SK-N-SH (cell line): ENCODE results near the gene ABCE1. TPM values are rescaled to one million over a fixed set of nuclear protein-coding genes. Genes with fewer than 3 reads are reported as not detected.

Source experiments
- CTCF ChIA-PET: fragments of 300-600, 350-600 bp; formaldehyde crosslinking; extraction: SDS; loops from one replicate; lab custom pipeline; 2021; lab: Yijun Ruan, JAX
- POLR2A ChIA-PET: fragments of 350-600 bp; sonication (Branson Sonifier 250); formaldehyde crosslinking; extraction: SDS; loops from one replicate; lab custom pipeline; 2020; ENCODE audit warnings: antibody characterized with exemption, inconsistent platforms; lab: Yijun Ruan, JAX
- DNase-seq: peaks from one replicate; pipeline ENCODE4 v3.0.0; 2012
- H2AFZ ChIP-seq: fragments of 200-600 bp; sonication (generic); 2 replicates; pipeline ENCODE4 v1.8.1; 2016; ENCODE audit warnings: antibody characterized with exemption, mild to moderate bottlenecking, low read depth
- H3F3A ChIP-seq: fragments of 200-600 bp; sonication (generic); replicated peaks from 2 replicates; pipeline ENCODE3; 2016; ENCODE audit warnings: antibody characterized with exemption, mild to moderate bottlenecking; ENCODE audit not compliant: insufficient read depth
- H3K27ac ChIP-seq, 2 experiments: fragments of 200-500 bp in 1 of 2; fragments of 200-600 bp in 1 of 2; sonication (Bioruptor generic) in 1 of 2; sonication (generic), shearing (Covaris generic) in 1 of 2; 2 replicates each; pipeline versions ENCODE4 v1.5.1 to v1.6.1; 2014 to 2016; ENCODE audit warnings: low read depth in 2 of 2, inconsistent platforms in 1 of 2, low read length in 1 of 2, mild to moderate bottlenecking in 1 of 2, mixed read lengths in 1 of 2
- H3K27me3 ChIP-seq: fragments of 200-600 bp; sonication (generic), shearing (Covaris generic); 2 replicates; pipeline ENCODE4 v1.6.1; 2016; ENCODE audit warnings: mixed run types; ENCODE audit not compliant: insufficient read depth
- H3K36me3 ChIP-seq, 2 experiments: fragments of 200-500 bp in 1 of 2; fragments of 200-600 bp in 1 of 2; sonication (Bioruptor generic) in 1 of 2; sonication (generic) in 1 of 2; replicated peaks in 1 of 2; 2 replicates each; pipeline versions ENCODE3 to v1.5.1; 2014 to 2016; ENCODE audit warnings: low read length in 1 of 2, mild to moderate bottlenecking in 1 of 2; ENCODE audit not compliant: insufficient read depth in 2 of 2, control insufficient read depth in 1 of 2
- H3K4me1 ChIP-seq, 2 experiments: fragments of 200-500 bp in 1 of 2; fragments of 200-600 bp in 1 of 2; sonication (Bioruptor generic) in 1 of 2; sonication (generic), shearing (Covaris generic) in 1 of 2; 2 replicates each; pipeline versions ENCODE4 v1.5.1 to v1.6.1; 2014 to 2016; ENCODE audit warnings: low read depth in 1 of 2, low read length in 1 of 2, mixed run types in 1 of 2; ENCODE audit not compliant: insufficient read depth in 2 of 2, control insufficient read depth in 1 of 2
- H3K4me2 ChIP-seq: fragments of 200-600 bp; sonication (generic), shearing (Covaris generic); 2 replicates; pipeline ENCODE4 v1.6.1; 2017; ENCODE audit warnings: mixed run types
- H3K4me3 ChIP-seq, 2 experiments: fragments of 200-500 bp in 1 of 2; fragments of 200-600 bp in 1 of 2; sonication (Bioruptor generic) in 1 of 2; sonication (generic), shearing (Covaris generic) in 1 of 2; 2 replicates each; pipeline versions ENCODE4 v1.5.1 to v1.8.1; 2014 to 2016; ENCODE audit warnings: low read depth in 2 of 2, inconsistent platforms in 1 of 2, low read length in 1 of 2, mild to moderate bottlenecking in 1 of 2, mixed read lengths in 1 of 2, moderate library complexity in 1 of 2
- H3K79me2 ChIP-seq: fragments of 200-600 bp; sonication (generic); 2 replicates; pipeline ENCODE4 v1.8.1; 2017; ENCODE audit warnings: mild to moderate bottlenecking; ENCODE audit not compliant: insufficient read depth
- H3K9ac ChIP-seq: fragments of 200-600 bp; sonication (generic); 2 replicates; pipeline ENCODE4 v1.6.1; 2017; ENCODE audit warnings: mixed run types
- H3K9me2 ChIP-seq: fragments of 200-600 bp; sonication (generic); 2 replicates; pipeline ENCODE4 v1.6.1; 2017; ENCODE audit warnings: mixed run types
- H3K9me3 ChIP-seq: fragments of 200-600 bp; sonication (generic); 2 replicates; pipeline ENCODE4 v1.6.1; 2017; ENCODE audit warnings: mixed run types, mild to moderate bottlenecking, moderate library complexity
- H4K20me1 ChIP-seq: fragments of 200-600 bp; sonication (generic); 2 replicates; pipeline ENCODE4 v1.6.1; 2017; ENCODE audit warnings: mild to moderate bottlenecking, mixed run types; ENCODE audit not compliant: insufficient read depth
- ELF1 ChIP-seq: IDR thresholded peaks from 2 replicates; pipeline ENCODE4 v1.4.0; 2012
- EP300 ChIP-seq, 2 experiments: IDR thresholded peaks; 2 replicates each; pipeline versions ENCODE4 v1.4.0 to v1.6.1; 2012; ENCODE audit warnings: borderline replicate concordance in 1 of 2, low read depth in 1 of 2, low read length in 1 of 2
- FOSL2 ChIP-seq: IDR thresholded peaks from 2 replicates; pipeline ENCODE4 v1.4.0; 2012; ENCODE audit warnings: low read depth, mild to moderate bottlenecking, moderate library complexity, borderline replicate concordance
- GABPA ChIP-seq: IDR thresholded peaks from 2 replicates; pipeline ENCODE4 v1.4.0; 2012; ENCODE audit warnings: low read depth, mild to moderate bottlenecking
- MXI1 ChIP-seq: IDR thresholded peaks from 2 replicates; pipeline ENCODE4 v1.6.1; 2012; ENCODE audit warnings: mild to moderate bottlenecking, low read depth, low read length, improper control_type of control experiment
- NRF1 ChIP-seq: IDR thresholded peaks from 2 replicates; pipeline ENCODE4 v1.6.1; 2012; ENCODE audit warnings: low read depth, mild to moderate bottlenecking, low read length
- RCOR1 ChIP-seq: fragments of 150-350 bp; IDR thresholded peaks from 2 replicates; pipeline ENCODE4 v1.6.1; 2017; ENCODE audit warnings: antibody characterized with exemption, low read length
- SIN3A ChIP-seq: IDR thresholded peaks from 2 replicates; pipeline ENCODE4 v1.6.1; 2012; ENCODE audit warnings: low read depth, mild to moderate bottlenecking, low read length, moderate library complexity, borderline replicate concordance
- TCF12 ChIP-seq: IDR thresholded peaks from 2 replicates; pipeline ENCODE4 v1.4.0; 2012
- TEAD4 ChIP-seq: IDR thresholded peaks from 2 replicates; pipeline ENCODE4 v1.4.0; 2012; ENCODE audit warnings: mild to moderate bottlenecking, borderline replicate concordance; ENCODE audit not compliant: insufficient read depth
- WGBS: methylation state at CpG from one replicate; pipeline ENCODE4 v1.1.6; 2017; ENCODE audit warnings: low lambda C conversion rate; 5-methylcytosine and 5-hydroxymethylcytosine counted together
- polyA plus RNA-seq, 3 experiments: library from polyadenylated mRNA; depleted of rRNA; stranded (reverse); fragments of >200 nt; gene quantifications; 2 replicates each; pipeline ENCODE4 v1.2.3, GENCODE V29; 2012
- TF ChIP-seq, protein P1 (sequence below): fragments of 150-350 bp; IDR thresholded peaks from 2 replicates; pipeline ENCODE4 v1.6.1; 2016; ENCODE audit warnings: mild to moderate bottlenecking, low read depth, low read length
- TF ChIP-seq, protein P2 (sequence below): fragments of 200-600 bp; sonication (generic); IDR thresholded peaks from 2 replicates; pipeline ENCODE4 v1.6.1; 2017; ENCODE audit warnings: antibody characterized with exemption, mild to moderate bottlenecking, moderate library complexity
- TF ChIP-seq, protein P3 (sequence below): IDR thresholded peaks from 2 replicates; pipeline ENCODE4 v1.4.0; 2012; ENCODE audit warnings: low read depth, borderline replicate concordance
- TF ChIP-seq, protein P4 (sequence below): IDR thresholded peaks from 2 replicates; pipeline ENCODE4; 2012

Gene ABCE1
- polyA plus RNA-seq, 1 of the 3 experiments (the other 2 are of a cell fraction): 48.3 TPM

DNA sequence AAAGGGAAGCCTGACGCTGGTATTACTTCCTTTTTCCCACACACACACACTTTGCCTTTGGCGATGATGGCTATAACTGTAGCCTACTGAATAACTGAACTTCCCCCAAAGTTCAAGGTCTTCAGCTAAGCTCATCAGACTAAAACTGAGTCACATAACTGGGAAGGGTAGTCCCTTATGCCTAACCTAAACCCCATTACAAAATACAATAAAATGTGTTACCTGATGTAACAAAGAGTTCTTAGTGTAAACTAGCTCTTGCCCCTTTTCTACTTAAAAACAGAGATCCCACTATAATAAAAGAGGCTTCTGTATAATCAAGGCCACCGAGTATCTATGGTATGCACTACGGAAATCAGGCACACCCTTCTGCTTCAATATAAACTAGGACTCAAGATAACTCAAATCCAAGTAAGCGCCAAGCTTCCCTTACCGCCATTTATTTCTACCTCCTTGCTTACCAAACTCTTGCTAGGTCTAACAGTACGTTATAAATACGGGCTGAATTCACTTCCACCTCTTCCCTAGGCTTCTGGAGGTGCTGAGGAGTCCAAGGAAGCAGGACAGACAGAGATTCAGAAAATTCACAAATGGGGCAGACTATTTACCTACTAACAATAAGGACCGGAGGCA, 79.9 kb downstream of the ABCE1 start:
- Histone ChIP-seq H2AFZ (no peak overlapping the region), H3K9ac (peak overlapping the region; percentile 87; the same call in 1 of the 2 replicates), H3K27me3 (no peaks in the 10 kb centered on the region), H3F3A (peaks cover 4% of the 10 kb centered on the region), H3K9me3 (no peaks in the 10 kb centered on the region), H3K9me2 (no peaks in the 10 kb centered on the region), H3K79me2 (peaks cover 66% of the 10 kb centered on the region), H3K4me2 (peak overlapping the region; percentile 89), H4K20me1 (peaks cover 26% of the 10 kb centered on the region), H3K4me3 (peak overlapping the region; percentile 62 to 74), H3K4me1 (peaks cover 0 to 17% of the 10 kb centered on the region in 2 experiments; a peak in 2 of 4 replicates), H3K27ac (peak overlapping the region; percentile 55 to 56), H3K36me3 (peaks cover 5 to 13% of the 10 kb centered on the region in 2 experiments)
- POLR2A ChIA-PET: no interaction called here
- TF ChIP-seq, protein P1, sequence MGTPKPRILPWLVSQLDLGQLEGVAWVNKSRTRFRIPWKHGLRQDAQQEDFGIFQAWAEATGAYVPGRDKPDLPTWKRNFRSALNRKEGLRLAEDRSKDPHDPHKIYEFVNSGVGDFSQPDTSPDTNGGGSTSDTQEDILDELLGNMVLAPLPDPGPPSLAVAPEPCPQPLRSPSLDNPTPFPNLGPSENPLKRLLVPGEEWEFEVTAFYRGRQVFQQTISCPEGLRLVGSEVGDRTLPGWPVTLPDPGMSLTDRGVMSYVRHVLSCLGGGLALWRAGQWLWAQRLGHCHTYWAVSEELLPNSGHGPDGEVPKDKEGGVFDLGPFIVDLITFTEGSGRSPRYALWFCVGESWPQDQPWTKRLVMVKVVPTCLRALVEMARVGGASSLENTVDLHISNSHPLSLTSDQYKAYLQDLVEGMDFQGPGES: no peak
- TF ChIP-seq FOSL2: no peak
- TF ChIP-seq ELF1: no peak
- TF ChIP-seq, protein P2, sequence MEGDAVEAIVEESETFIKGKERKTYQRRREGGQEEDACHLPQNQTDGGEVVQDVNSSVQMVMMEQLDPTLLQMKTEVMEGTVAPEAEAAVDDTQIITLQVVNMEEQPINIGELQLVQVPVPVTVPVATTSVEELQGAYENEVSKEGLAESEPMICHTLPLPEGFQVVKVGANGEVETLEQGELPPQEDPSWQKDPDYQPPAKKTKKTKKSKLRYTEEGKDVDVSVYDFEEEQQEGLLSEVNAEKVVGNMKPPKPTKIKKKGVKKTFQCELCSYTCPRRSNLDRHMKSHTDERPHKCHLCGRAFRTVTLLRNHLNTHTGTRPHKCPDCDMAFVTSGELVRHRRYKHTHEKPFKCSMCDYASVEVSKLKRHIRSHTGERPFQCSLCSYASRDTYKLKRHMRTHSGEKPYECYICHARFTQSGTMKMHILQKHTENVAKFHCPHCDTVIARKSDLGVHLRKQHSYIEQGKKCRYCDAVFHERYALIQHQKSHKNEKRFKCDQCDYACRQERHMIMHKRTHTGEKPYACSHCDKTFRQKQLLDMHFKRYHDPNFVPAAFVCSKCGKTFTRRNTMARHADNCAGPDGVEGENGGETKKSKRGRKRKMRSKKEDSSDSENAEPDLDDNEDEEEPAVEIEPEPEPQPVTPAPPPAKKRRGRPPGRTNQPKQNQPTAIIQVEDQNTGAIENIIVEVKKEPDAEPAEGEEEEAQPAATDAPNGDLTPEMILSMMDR: no peak
- no peak for TF ChIP-seq RCOR1
- TF ChIP-seq EP300 (IDR thresholded peaks at IDR 0.05; ENCODE audit: borderline replicate concordance in 1 of 2, low read depth in 1 of 2, low read length in 1 of 2): no peak
- TF ChIP-seq SIN3A: no peak
- TF ChIP-seq TCF12: no peak
- no peak for TF ChIP-seq TEAD4
- TF ChIP-seq NRF1: no peak
- CTCF ChIA-PET: interaction anchor here (0.9 to 1.5 kb wide), 3 partner anchors 8 to 432 kb away, joined by 3 to 10 read pairs (median 5); no protein-coding TSS in a partner anchor
- 25% methylated on average over 9 of the region's 9 CpGs for WGBS
- DNase-seq: no peak

DNA sequence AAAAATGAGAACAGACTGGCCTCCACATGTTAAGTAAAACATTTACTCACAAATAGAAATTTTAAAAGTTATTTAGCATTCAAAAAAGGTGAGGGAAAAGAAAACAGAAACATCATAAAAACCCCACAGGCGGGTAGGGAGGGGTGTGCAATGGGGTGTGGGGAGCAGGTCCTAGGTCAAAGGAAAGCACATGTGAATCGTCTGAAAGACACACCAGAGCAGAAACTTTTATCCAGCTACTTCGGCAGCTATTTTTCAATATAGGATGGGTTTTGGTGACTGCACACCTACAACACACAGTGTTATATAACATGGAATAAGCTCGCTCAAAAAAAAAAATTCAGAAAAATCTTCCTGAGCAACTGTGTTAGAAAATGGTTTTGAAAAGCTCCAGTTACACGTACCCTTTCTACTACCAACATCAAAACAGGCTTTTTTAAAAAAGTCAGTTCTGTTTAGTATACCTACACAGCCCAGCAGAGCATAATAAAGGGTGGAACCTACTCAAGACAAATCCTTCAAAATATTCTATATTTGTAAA, 80.7 kb downstream of the ABCE1 start:
- H3K4me3 ChIP-seq: peak overlapping the region; percentile 62 to 74
- peak overlapping the region; percentile 56 to 71 for H3K27ac ChIP-seq
- H3K36me3 ChIP-seq: peaks cover 2 to 7% of the 10 kb centered on the region in 2 experiments
- peaks cover 58% of the 10 kb centered on the region for H3K79me2 ChIP-seq
- H3K9ac ChIP-seq: peak overlapping the region; percentile 87; the same call in 1 of the 2 replicates
- H3K9me3 ChIP-seq: no peaks in the 10 kb centered on the region
- H3K4me1 ChIP-seq: peaks cover 0 to 17% of the 10 kb centered on the region in 2 experiments; a peak in 2 of 4 replicates
- no peaks in the 10 kb centered on the region for H3K27me3 ChIP-seq
- DNase-seq: peak; percentile 17
- POLR2A ChIA-PET: no interaction called here
- no peak for TF ChIP-seq GABPA
- TF ChIP-seq, protein P3, sequence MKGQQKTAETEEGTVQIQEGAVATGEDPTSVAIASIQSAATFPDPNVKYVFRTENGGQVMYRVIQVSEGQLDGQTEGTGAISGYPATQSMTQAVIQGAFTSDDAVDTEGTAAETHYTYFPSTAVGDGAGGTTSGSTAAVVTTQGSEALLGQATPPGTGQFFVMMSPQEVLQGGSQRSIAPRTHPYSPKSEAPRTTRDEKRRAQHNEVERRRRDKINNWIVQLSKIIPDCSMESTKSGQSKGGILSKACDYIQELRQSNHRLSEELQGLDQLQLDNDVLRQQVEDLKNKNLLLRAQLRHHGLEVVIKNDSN: no peak
- TF ChIP-seq MXI1: peak; percentile 17; the same call in 1 of the 2 replicates
- TF ChIP-seq, protein P2: no peak
- no peak for TF ChIP-seq EP300 (IDR thresholded peaks at IDR 0.05; ENCODE audit: borderline replicate concordance in 1 of 2, low read depth in 1 of 2, low read length in 1 of 2)
- TF ChIP-seq, protein P4, sequence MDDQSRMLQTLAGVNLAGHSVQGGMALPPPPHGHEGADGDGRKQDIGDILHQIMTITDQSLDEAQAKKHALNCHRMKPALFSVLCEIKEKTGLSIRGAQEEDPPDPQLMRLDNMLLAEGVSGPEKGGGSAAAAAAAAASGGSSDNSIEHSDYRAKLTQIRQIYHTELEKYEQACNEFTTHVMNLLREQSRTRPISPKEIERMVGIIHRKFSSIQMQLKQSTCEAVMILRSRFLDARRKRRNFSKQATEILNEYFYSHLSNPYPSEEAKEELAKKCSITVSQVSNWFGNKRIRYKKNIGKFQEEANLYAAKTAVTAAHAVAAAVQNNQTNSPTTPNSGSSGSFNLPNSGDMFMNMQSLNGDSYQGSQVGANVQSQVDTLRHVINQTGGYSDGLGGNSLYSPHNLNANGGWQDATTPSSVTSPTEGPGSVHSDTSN: no peak
- TF ChIP-seq FOSL2: no peak
- peak overlapping the region; percentile 89 for H3K4me2 ChIP-seq
- H4K20me1 ChIP-seq: peaks cover 26% of the 10 kb centered on the region
- H2AFZ ChIP-seq: no peak overlapping the region
- 1% methylated on average over 5 of the region's 5 CpGs for WGBS
- CTCF ChIA-PET: interaction anchor here (0.9 to 1.5 kb wide), 3 partner anchors 9 to 431 kb away, joined by 3 to 10 read pairs (median 5); no protein-coding TSS in a partner anchor
- H3K9me2 ChIP-seq: no peaks in the 10 kb centered on the region
- peaks cover 4% of the 10 kb centered on the region for H3F3A ChIP-seq
